Activated T-helper 1 cell treated with anti-CD3 and anti-CD28 coated beads, Interleukin-2, amount 50 U/mL, for 16 hours (primary cell): ENCODE data around the gene LDLR.
"Not testable (repeated sequence)": the region's sequence is repeated elsewhere in the genome, so short reads cannot be mapped to it uniquely, and the experiment has no call there.

ENCODE experiments used
- DNase-seq, 2 donors: peaks; one replicate each; pipeline ENCODE4 v3.0.0-alpha.2; 2020; ENCODE audit warnings: low read depth in 1 of 2, low spot score in 1 of 2

LDLR gene

DNA sequence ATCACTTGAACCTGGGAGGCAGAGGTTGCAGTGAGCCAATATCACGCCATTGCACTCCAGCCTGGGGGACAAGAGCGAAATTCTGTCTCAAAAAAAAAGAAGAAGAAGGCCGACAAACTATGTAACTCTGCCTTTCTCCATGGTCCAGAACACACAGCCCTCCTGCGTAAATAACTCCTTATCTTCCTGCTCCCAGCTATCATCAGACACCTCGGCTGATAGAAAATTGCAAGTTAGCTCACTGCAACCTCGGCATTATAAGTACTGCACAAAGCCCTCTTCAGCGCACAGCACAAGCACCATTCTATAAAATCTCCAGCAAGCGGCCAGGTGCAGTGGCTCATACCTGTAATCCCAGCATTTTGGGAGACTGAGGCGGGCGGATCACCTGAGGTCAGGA, 14.4 kb downstream of the LDLR start:
- DNase-seq, result not testable (repeated sequence)

DNA sequence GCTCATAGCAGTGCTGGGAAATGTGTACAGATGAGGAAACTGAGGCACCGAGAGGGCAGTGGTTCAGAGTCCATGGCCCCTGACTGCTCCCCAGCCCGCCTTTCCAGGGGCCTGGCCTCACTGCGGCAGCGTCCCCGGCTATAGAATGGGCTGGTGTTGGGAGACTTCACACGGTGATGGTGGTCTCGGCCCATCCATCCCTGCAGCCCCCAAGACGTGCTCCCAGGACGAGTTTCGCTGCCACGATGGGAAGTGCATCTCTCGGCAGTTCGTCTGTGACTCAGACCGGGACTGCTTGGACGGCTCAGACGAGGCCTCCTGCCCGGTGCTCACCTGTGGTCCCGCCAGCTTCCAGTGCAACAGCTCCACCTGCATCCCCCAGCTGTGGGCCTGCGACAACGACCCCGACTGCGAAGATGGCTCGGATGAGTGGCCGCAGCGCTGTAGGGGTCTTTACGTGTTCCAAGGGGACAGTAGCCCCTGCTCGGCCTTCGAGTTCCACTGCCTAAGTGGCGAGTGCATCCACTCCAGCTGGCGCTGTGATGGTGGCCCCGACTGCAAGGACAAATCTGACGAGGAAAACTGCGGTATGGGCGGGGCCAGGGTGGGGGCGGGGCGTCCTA, 15.9 kb downstream of the LDLR start:
- no peak for DNase-seq

DNA sequence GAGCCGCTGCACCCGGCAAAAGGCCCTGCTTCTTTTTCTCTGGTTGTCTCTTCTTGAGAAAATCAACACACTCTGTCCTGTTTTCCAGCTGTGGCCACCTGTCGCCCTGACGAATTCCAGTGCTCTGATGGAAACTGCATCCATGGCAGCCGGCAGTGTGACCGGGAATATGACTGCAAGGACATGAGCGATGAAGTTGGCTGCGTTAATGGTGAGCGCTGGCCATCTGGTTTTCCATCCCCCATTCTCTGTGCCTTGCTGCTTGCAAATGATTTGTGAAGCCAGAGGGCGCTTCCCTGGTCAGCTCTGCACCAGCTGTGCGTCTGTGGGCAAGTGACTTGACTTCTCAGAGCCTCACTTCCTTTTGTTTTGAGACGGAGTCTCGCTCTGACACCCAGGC, 17.2 kb downstream of the LDLR start:
- DNase-seq, result no peak

DNA sequence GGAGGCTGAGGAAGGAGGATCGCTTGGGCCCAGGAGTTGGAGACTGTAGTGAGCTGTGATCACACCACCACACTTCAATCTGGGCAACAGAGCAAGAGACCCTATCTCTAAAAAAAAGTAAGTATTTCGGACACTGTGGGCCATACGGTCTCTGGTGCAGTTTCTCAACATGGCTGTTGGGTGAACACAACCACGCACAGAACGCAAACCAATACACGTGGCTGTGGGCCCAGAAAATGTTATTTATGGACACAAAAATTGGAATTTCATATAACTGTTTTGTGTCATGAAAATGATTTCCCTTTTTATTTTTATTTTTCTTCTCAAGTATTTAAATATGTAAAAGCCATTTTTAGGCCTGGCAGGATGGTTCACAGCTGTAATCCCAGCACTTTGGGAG, 19.5 kb downstream of the LDLR start:
- DNase-seq, result no peak

DNA sequence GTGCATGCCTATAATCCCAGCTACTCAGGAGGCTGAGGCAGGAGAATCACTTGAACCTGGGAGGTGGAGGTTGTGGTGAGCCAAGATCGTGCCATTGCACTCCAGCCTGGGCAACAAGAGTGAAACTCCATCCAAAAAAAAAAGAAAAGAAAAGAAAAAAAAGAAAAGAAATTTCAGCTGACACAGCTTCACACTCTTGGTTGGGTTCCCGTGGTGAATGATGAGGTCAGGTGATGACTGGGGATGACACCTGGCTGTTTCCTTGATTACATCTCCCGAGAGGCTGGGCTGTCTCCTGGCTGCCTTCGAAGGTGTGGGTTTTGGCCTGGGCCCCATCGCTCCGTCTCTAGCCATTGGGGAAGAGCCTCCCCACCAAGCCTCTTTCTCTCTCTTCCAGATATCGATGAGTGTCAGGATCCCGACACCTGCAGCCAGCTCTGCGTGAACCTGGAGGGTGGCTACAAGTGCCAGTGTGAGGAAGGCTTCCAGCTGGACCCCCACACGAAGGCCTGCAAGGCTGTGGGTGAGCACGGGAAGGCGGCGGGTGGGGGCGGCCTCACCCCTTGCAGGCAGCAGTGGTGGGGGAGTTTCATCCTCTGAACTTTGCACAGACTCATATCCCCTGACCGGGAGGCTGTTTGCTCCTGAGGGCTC, 22.0 kb downstream of the LDLR start:
- no peak for DNase-seq

DNA sequence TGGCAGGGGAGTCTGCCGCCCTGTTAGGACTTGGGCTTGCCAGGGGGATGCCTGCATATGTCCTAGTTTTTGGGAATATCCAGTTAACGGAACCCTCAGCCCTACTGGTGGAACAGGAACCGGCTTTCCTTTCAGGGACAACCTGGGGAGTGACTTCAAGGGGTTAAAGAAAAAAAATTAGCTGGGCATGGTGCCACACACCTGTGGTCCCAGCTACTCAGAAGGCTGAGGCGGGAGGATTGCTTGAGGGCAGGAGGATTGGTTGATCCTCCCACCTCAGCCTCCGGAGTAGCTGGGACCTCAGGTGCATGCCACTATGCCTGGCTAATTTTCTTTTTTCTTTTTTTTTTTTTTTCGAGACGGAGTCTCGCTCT, 22.5 kb downstream of the LDLR start:
- no peak for DNase-seq

DNA sequence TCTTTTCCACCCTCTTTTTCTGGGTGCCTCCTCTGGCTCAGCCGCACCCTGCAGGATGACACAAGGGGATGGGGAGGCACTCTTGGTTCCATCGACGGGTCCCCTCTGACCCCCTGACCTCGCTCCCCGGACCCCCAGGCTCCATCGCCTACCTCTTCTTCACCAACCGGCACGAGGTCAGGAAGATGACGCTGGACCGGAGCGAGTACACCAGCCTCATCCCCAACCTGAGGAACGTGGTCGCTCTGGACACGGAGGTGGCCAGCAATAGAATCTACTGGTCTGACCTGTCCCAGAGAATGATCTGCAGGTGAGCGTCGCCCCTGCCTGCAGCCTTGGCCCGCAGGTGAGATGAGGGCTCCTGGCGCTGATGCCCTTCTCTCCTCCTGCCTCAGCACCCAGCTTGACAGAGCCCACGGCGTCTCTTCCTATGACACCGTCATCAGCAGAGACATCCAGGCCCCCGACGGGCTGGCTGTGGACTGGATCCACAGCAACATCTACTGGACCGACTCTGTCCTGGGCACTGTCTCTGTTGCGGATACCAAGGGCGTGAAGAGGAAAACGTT, 24.0 kb downstream of the LDLR start:
- DNase-seq, result no peak

DNA sequence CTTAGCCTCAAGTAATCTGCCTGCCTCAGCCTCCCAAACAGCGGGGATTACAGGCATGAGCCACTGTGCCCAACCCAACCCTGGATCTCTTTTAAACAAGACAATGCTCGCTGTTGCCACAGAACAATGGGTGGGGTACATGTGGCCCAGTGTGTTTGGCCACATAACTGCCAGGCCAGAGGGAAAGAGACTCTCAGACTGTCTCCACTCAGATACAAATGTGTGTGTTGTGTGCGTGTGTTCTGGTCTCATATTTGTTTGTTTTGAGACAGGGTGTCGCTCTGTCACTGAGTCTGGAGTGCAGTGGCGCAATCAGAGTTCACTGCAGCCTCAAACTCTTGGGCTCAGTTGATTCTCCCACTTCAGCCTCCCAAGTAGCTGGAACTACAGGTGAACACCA, 25.8 kb downstream of the LDLR start:
- no peak for DNase-seq

DNA sequence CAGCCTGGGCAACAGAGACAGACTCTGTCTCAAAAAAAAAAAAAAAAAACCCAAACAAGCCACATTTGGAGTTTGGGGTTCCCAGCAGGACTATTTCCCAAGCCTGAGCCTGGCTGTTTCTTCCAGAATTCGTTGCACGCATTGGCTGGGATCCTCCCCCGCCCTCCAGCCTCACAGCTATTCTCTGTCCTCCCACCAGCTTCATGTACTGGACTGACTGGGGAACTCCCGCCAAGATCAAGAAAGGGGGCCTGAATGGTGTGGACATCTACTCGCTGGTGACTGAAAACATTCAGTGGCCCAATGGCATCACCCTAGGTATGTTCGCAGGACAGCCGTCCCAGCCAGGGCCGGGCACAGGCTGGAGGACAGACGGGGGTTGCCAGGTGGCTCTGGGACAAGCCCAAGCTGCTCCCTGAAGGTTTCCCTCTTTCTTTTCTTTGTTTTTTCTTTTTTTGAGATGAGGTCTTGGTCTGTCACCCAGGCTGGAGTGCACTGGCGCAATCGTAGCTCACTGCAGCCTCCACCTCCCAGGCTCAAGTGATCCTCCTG, 26.7 kb downstream of the LDLR start:
- no peak for DNase-seq

DNA sequence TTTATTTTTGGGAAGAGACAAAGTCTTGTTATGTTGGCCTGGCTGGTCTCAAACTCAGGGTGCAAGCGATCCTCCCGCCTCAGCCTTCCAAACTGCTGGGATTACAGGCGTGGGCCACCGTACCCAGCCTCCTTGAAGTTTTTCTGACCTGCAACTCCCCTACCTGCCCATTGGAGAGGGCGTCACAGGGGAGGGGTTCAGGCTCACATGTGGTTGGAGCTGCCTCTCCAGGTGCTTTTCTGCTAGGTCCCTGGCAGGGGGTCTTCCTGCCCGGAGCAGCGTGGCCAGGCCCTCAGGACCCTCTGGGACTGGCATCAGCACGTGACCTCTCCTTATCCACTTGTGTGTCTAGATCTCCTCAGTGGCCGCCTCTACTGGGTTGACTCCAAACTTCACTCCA, 27.2 kb downstream of the LDLR start:
- DNase-seq, result no peak

DNA sequence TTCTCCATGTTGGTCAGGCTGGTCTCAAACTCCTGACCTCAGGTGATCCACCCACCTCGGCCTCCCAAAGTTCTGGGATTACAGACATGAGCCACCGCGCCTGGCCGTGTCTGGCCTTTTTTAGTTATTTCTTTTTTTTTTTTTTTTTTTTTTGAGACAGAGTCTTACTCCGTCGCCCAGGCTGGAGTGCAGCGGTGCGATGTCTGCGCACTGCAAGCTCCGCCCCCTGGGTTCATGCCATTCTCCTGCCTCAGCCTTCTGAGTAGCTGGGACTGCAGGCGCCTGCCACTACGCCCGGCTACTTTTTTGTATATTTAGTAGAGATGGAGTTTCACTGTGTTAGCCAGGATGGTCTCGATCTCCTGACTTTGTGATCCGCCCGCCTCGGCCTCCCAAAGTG, 32.7 kb downstream of the LDLR start:
- not testable (repeated sequence) for DNase-seq

DNA sequence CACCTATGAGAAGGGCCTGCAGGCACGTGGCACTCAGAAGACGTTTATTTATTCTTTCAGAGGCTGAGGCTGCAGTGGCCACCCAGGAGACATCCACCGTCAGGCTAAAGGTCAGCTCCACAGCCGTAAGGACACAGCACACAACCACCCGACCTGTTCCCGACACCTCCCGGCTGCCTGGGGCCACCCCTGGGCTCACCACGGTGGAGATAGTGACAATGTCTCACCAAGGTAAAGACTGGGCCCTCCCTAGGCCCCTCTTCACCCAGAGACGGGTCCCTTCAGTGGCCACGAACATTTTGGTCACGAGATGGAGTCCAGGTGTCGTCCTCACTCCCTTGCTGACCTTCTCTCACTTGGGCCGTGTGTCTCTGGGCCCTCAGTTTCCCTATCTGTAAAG, 33.9 kb downstream of the LDLR start:
- DNase-seq, result no peak

DNA sequence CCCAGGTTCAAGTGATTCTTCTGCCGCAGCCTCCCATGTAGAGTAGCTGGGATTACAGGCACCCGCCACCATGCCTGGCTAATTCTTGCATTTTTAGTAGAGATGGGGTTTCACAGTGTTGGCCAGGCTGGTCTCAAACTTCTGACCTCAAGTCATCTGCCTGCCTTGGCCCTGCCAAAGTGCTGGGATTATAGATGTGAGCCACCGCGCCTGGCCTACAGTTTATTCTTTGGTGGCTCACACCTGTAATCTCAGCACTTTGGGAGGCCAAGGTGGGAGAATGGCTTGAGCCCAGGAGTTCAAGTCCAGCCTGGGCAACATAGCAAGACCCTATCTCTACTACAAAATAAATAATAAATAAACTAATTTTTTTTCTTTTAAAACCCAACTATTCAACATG, 34.9 kb downstream of the LDLR start:
- not testable (repeated sequence) for DNase-seq

DNA sequence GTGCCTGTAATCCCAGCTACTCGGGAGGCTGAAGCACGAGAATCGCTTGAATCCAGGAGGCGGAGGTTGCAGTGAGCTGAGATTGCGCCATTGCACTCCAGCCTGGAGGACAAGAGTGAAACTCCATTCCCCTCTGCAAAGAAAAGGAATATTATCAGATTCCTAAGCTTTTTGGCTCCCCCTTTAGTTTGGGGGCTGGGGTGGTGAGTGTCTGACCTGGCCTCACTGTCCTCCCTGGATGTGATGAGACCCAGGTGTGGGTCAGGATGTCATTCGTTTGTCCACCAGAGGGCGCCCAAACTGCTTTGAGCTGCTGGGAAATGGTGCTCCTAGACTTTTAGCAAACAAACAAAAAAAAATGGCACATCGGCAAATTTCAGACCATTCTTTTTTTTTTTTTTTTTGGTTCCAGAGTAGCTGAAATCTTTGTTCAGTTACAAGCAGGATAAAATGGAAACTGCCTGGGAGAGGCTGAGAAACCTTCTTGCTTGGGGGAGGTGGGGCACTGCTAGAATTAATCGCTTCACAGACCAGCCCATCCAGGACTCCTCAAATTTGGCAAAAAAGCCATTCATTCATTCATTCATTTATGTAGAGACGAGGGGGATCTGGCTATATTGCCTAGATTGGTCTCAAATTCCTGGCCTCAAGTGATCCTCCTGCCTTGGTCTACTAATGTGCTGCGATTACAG, 36.9 kb downstream of the LDLR start:
- DNase-seq, result peak; percentile 55 to 66

DNA sequence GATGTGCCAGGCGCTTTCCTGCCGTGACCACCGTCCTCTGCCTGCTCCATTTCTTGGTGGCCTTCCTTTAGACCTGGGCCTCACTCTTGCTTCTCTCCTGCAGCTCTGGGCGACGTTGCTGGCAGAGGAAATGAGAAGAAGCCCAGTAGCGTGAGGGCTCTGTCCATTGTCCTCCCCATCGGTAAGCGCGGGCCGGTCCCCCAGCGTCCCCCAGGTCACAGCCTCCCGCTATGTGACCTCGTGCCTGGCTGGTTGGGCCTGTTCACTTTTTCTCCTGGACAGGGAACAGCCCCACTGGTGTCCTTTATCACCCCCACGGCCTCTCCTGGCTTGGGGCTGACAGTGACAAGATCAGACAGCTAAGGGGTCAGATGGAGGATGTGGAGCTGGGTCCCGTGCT, 38.6 kb downstream of the LDLR start:
- DNase-seq, result no peak

DNA sequence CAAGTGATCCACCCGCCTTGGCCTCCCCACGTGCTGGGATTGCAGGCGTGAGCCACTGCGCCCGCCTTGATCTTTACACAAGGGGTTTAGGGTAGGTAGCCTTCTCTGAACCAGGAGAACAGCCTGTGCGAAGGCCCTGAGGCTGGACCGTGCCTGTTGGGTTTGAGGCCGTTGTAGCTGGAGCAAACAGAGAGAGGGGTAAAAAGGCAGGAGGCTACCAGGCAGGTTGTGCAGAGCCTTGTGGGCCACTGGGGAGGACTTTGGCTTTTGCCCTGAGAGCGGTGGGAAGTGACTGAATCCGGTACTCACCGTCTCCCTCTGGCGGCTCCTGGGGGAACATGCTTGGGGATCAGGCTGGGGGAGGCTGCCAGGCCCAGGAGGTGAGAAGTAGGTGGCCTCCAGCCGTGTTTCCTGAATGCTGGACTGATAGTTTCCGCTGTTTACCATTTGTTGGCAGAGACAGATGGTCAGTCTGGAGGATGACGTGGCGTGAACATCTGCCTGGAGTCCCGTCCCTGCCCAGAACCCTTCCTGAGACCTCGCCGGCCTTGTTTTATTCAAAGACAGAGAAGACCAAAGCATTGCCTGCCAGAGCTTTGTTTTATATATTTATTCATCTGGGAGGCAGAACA, 41.7 kb downstream of the LDLR start:
- peak; percentile 47 to 61 for DNase-seq

DNA sequence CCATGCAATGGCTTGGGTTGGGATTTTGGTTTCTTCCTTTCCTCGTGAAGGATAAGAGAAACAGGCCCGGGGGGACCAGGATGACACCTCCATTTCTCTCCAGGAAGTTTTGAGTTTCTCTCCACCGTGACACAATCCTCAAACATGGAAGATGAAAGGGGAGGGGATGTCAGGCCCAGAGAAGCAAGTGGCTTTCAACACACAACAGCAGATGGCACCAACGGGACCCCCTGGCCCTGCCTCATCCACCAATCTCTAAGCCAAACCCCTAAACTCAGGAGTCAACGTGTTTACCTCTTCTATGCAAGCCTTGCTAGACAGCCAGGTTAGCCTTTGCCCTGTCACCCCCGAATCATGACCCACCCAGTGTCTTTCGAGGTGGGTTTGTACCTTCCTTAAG, 42.2 kb downstream of the LDLR start:
- no peak for DNase-seq

DNA sequence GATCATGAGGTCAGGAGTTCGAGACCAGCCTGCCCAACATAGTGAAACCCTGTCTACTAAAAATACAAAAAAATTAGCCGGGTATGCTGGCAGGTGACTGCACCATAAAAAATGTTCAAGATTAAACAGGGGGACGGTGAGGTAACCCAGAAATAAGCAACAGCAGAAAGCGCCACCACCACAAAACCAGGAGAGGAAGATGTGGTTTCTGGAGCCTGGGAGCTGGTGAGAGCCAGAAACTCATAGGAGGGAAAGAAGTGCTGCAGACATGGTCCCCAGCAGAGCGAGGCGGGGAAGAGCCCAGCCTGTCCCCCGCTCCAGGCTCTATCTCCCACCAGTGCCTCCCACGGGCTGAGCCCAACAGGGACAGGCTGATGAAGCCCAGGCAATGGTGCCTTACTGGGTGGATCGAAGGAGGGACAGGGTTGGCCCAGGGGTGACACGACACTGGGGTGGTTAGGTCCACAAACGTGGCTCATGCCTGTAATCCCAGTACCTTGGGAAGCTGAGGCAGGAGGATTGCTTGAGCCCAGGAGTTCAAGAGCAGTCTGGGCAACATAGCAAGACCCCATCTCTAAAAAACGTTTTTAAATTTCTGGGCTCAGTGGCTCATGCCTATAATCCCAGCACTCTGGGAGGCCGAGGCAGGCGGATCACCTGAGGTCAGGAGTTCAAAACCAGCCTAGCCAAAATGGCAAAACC, 47.3 kb downstream of the LDLR start:
- DNase-seq, result no peak

DNA sequence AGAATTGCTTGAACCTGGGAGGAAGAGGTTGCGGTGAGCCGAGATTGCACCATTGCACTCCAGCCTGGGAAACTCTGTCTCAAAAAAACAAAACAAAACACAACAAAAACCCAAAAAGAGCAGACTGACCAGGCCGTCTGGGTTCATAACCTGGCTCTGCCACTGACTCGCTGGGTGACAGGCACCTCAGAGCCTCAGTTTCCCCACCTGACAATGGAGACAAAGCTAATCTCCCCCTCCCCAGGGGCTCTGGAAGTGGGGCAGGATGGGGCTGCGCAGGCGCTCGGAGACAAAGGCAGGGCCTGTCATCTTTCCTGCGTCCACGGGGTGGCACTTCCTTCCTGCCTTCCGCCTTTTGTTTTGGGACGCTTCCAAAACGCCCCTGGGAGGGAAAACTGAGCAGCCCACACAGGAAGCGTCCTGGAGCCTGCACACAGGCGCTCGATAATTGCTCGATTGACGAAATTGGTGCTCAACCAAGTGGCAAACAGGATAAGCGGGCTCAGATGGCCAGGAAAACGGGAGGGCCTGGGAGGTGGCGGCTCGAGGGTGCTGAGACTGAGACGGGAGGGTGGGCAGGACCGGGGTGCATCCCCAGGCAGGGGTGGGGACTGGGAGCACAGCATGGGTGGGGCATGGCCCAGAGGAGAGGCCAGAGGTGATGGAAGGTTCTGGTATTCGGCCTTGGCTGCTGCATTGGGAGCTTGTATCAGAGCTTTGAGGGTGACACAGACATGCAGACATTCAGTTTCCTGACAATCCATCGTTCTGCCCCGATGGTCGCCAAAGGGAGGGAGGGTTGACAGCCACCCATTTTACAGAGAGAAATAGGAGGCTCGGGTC, 48.5 kb downstream of the LDLR start:
- DNase-seq, result peak; percentile 26 to 27
